DND-41 (cell line): ENCODE results near the gene PSTPIP1.

Experiments used
- ATAC-seq: fragments of 200-7000 bp; cut with Tn5 transposase; 3 replicates; pipeline ENCODE4 v1.9.1; 2021; ENCODE audit warnings: low read depth; ENCODE audit not compliant: insufficient read depth
- DNase-seq: peaks from one replicate; pipeline ENCODE4 v3.0.0-alpha.2; 2020
- H2AFZ ChIP-seq: 2 replicates; pipeline ENCODE4 v1.6.0; 2012; ENCODE audit warnings: low read depth, low read length
- H3K27ac ChIP-seq: 2 replicates; pipeline ENCODE4 v1.5.1; 2012; ENCODE audit warnings: low read length, inconsistent platforms
- H3K27me3 ChIP-seq: fragments of 200-600 bp; sonication (generic); 2 replicates; pipeline ENCODE4 v1.6.0; 2012; ENCODE audit warnings: low read length, mild to moderate bottlenecking, inconsistent platforms; ENCODE audit not compliant: insufficient read depth, poor library complexity
- H3K36me3 ChIP-seq: 2 replicates; pipeline ENCODE4 v1.5.1; 2012; ENCODE audit warnings: low read length, inconsistent platforms; ENCODE audit not compliant: insufficient read depth
- H3K4me1 ChIP-seq: 2 replicates; pipeline ENCODE4 v1.5.1; 2012; ENCODE audit warnings: mild to moderate bottlenecking, low read length; ENCODE audit not compliant: insufficient read depth
- H3K4me2 ChIP-seq: 2 replicates; pipeline ENCODE4 v1.6.0; 2012; ENCODE audit warnings: mild to moderate bottlenecking, moderate library complexity, low read length, inconsistent platforms; ENCODE audit not compliant: insufficient read depth
- H3K4me3 ChIP-seq, 2 experiments: fragments of 200-600 bp in 1 of 2; shearing (Covaris generic) in 1 of 2; 2 replicates each; pipeline ENCODE4 v1.5.1; 2012 to 2016; ENCODE audit warnings: inconsistent platforms in 2 of 2, low read length in 2 of 2, mild to moderate bottlenecking in 2 of 2, low read depth in 1 of 2, moderate library complexity in 1 of 2
- H3K79me2 ChIP-seq: 2 replicates; pipeline ENCODE4 v1.6.0; 2012; ENCODE audit warnings: low read length, inconsistent platforms; ENCODE audit not compliant: insufficient read depth
- H3K9ac ChIP-seq: 2 replicates; pipeline ENCODE4 v1.6.0; 2012; ENCODE audit warnings: low read depth, mild to moderate bottlenecking, inconsistent platforms, low read length, moderate library complexity
- H3K9me3 ChIP-seq: 2 replicates; pipeline ENCODE4 v1.5.1; 2012; ENCODE audit warnings: low read length, moderate library complexity, mild to moderate bottlenecking, inconsistent platforms; ENCODE audit not compliant: insufficient read depth, severe bottlenecking
- H4K20me1 ChIP-seq: 2 replicates; pipeline ENCODE4 v1.6.0; 2012; ENCODE audit warnings: low read length; ENCODE audit not compliant: insufficient read depth
- EZH2 ChIP-seq: IDR thresholded peaks from 3 replicates; pipeline ENCODE4 v1.6.1; 2012; ENCODE audit warnings: borderline replicate concordance, low read depth, mild to moderate bottlenecking, moderate library complexity, low read length, inconsistent platforms; ENCODE audit not compliant: severe bottlenecking
- TF ChIP-seq, protein P1 (sequence below): IDR thresholded peaks from 2 replicates; pipeline ENCODE4 v1.5.1; 2012; ENCODE audit warnings: borderline replicate concordance, low read length, moderate library complexity, mild to moderate bottlenecking; ENCODE audit not compliant: poor library complexity, severe bottlenecking; ENCODE audit errors: extremely low read depth

The PSTPIP1 gene

DNA sequence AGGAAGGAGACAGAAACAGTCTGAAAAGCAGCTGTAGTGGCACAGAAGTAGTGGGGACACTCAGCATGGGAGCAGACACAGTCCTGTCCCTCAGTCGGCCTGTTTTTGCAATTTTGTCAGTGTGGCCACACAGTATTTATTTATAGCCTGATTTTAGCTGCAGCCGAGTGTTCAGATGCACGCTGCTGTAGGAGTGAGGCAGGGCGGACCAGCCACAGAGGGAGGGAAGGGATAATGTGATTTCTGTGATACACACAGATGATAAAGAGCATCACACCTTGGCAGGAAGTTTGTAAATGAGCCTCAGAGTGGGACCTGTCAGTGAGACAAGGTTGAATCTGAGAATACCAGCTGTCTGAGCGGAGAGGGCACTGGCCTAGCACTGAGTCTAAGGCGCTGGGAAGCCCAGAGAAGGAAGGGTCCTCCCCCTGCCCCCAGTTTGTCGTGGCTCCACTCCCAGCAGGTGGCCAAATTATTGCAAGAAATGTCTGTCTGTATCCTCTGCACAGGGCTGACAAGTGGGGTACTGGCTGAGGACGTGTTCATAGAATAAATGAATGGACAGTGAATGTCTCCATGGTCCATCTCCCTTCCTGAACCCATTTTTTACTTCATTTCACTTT, 3.8 kb downstream of the PSTPIP1 start:
- H2AFZ ChIP-seq: no peak overlapping the region
- H3K36me3 ChIP-seq: no peaks in the 10 kb centered on the region
- TF ChIP-seq, protein P1, sequence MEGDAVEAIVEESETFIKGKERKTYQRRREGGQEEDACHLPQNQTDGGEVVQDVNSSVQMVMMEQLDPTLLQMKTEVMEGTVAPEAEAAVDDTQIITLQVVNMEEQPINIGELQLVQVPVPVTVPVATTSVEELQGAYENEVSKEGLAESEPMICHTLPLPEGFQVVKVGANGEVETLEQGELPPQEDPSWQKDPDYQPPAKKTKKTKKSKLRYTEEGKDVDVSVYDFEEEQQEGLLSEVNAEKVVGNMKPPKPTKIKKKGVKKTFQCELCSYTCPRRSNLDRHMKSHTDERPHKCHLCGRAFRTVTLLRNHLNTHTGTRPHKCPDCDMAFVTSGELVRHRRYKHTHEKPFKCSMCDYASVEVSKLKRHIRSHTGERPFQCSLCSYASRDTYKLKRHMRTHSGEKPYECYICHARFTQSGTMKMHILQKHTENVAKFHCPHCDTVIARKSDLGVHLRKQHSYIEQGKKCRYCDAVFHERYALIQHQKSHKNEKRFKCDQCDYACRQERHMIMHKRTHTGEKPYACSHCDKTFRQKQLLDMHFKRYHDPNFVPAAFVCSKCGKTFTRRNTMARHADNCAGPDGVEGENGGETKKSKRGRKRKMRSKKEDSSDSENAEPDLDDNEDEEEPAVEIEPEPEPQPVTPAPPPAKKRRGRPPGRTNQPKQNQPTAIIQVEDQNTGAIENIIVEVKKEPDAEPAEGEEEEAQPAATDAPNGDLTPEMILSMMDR: no peak
- TF ChIP-seq EZH2: no peak
- H3K4me2 ChIP-seq: no peak overlapping the region
- H3K79me2 ChIP-seq: no peaks in the 10 kb centered on the region
- peaks cover 16% of the 10 kb centered on the region; the same call in 1 of the 2 replicates for H3K4me1 ChIP-seq
- no peaks in the 10 kb centered on the region for H3K9me3 ChIP-seq
- DNase-seq (no peak), ATAC-seq (no peak)
- no peaks in the 10 kb centered on the region for H3K27me3 ChIP-seq
- H3K9ac ChIP-seq: no peak overlapping the region
- no peak overlapping the region for H3K27ac ChIP-seq
- no peak overlapping the region for H3K4me3 ChIP-seq
- H4K20me1 ChIP-seq: no peaks in the 10 kb centered on the region

DNA sequence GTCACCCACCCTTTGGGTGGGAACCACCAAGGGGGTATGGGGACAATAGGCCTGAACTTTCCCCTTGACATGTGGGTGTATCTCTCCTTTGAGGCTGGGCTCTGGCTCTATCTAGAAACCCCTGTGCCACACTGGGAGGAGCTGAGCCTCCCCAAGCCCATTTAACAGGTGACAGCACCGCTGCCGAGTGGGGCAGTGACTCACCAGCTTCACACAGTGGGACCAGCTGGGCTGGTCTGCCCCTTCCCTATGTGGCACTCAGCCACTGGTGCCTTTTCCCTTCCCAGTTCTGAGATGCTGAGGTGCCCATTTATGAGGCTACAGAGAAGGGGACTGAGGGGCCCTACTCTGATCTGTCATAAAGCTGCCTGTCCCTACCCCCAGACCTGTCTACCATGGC, 5.1 kb downstream of the PSTPIP1 start:
- no peaks in the 10 kb centered on the region for H3K27me3 ChIP-seq
- H3K79me2 ChIP-seq: no peaks in the 10 kb centered on the region
- no peaks in the 10 kb centered on the region for H3K36me3 ChIP-seq
- H2AFZ ChIP-seq: no peak overlapping the region
- no peak overlapping the region for H3K9ac ChIP-seq
- no peak for ATAC-seq
- H3K9me3 ChIP-seq: no peaks in the 10 kb centered on the region
- no peak for DNase-seq
- no peak overlapping the region for H3K4me2 ChIP-seq
- H3K27ac ChIP-seq: no peak overlapping the region
- peaks cover 11% of the 10 kb centered on the region; the same call in 1 of the 2 replicates for H3K4me1 ChIP-seq
- TF ChIP-seq EZH2: no peak
- TF ChIP-seq, protein P1: no peak
- H3K4me3 ChIP-seq: no peak overlapping the region
- no peaks in the 10 kb centered on the region for H4K20me1 ChIP-seq

GRCh38 chr15:77001351-77001750, 6.4 kb downstream of the PSTPIP1 start:
- Histone ChIP-seq H3K9me3 (no peaks in the 10 kb centered on the region), H4K20me1 (no peaks in the 10 kb centered on the region), H3K4me1 (0 out of 2 replicates have a peak, but pooled peaks cover 3% of the 10 kb centered on the region), H3K79me2 (no peaks in the 10 kb centered on the region), H3K27me3 (no peaks in the 10 kb centered on the region), H3K4me2 (no peak overlapping the region), H3K4me3 (no peak overlapping the region), H3K9ac (no peak overlapping the region), H2AFZ (no peak overlapping the region), H3K36me3 (no peaks in the 10 kb centered on the region), H3K27ac (no peak overlapping the region)
- TF ChIP-seq, protein P1: no peak
- TF ChIP-seq EZH2: no peak
- no peak for DNase-seq
- ATAC-seq: no peak
